ENCODE data around the gene ZNF74. TPM values are rescaled to one million over a fixed set of nuclear protein-coding genes. Genes with fewer than 3 reads are reported as not detected.
"Not testable (repeated sequence)": the region's sequence is repeated elsewhere in the genome, so short reads cannot be mapped to it uniquely, and the experiment has no call there.

The ZNF74 gene
- total RNA-seq, 1 experiment from 2014 or later, result 8.1 TPM

- intact Hi-C loops (cut with micrococcal nuclease; ENCODE audit: unreplicated experiment), result no loop called here
- Histone ChIP-seq H3K9me3 (ENCODE audit: insufficient read depth, low read depth) (no peaks in the 10 kb centered on the region), H3K9me2 (ENCODE audit: insufficient read depth) (no peaks in the 10 kb centered on the region), H3K36me3 (ENCODE audit: low read depth) (no peaks in the 10 kb centered on the region), H3K27ac (no peak overlapping the region), H3K79me2 (ENCODE audit: low read depth) (no peaks in the 10 kb centered on the region), H3K4me3 (no peak overlapping the region), H3F3A (ENCODE audit: insufficient read depth, low read depth) (no peaks in the 10 kb centered on the region), H2AFZ (no peak overlapping the region), H4K20me1 (ENCODE audit: insufficient read depth) (no peaks in the 10 kb centered on the region), H3K4me2 (no peak overlapping the region), H3K27me3 (ENCODE audit: insufficient read depth, low read depth) (no peaks in the 10 kb centered on the region), H3K4me1 (replicated peaks; ENCODE audit: insufficient read depth) (no peaks in the 10 kb centered on the region)
- ChIA-PET CTCF (no interaction called here), POLR2A (ENCODE audit: unreplicated experiment) (no interaction called here)
- DNase-seq, result no peak
- no TSS peak for BruUV-seq (replicated peaks)
- no peak for TF ChIP-seq EZH2 (IDR thresholded peaks at IDR 0.05; ENCODE audit: low read depth)
- no peak for TF ChIP-seq CTCF (conservative IDR thresholded peaks at IDR 0.05)
These were observed 13.9 kb downstream of the ZNF74 start for GRCh38 chr22:20407829-20408228.

GRCh38 chr22:20408891-20409290 lies 14.9 kb downstream of the ZNF74 start:
- Histone ChIP-seq H4K20me1 (ENCODE audit: insufficient read depth) (no peaks in the 10 kb centered on the region), H3K4me2 (no peak overlapping the region), H3F3A (ENCODE audit: insufficient read depth, low read depth) (no peaks in the 10 kb centered on the region), H3K36me3 (ENCODE audit: low read depth) (no peaks in the 10 kb centered on the region), H3K4me1 (replicated peaks; ENCODE audit: insufficient read depth) (no peaks in the 10 kb centered on the region), H3K4me3 (no peak overlapping the region), H3K27ac (no peak overlapping the region), H2AFZ (no peak overlapping the region), H3K9me2 (ENCODE audit: insufficient read depth) (no peaks in the 10 kb centered on the region), H3K9me3 (ENCODE audit: insufficient read depth, low read depth) (no peaks in the 10 kb centered on the region), H3K79me2 (ENCODE audit: low read depth) (no peaks in the 10 kb centered on the region), H3K27me3 (ENCODE audit: insufficient read depth, low read depth) (no peaks in the 10 kb centered on the region)
- POLR2A ChIA-PET (ENCODE audit: unreplicated experiment), result interaction anchor here (0.5 kb wide), 1 partner anchor 13 kb away, joined by 6 read pairs; no protein-coding TSS in a partner anchor
- no TSS peak for BruUV-seq (replicated peaks)
- intact Hi-C loops (cut with micrococcal nuclease; ENCODE audit: unreplicated experiment), result no loop called here
- TF ChIP-seq EZH2 (IDR thresholded peaks at IDR 0.05; ENCODE audit: low read depth) (no peak), CTCF (conservative IDR thresholded peaks at IDR 0.05) (no peak)
- no peak for DNase-seq
- CTCF ChIA-PET, result no interaction called here

GRCh38 chr22:20409385-20409784 lies 15.4 kb downstream of the ZNF74 start:
- H3K27ac ChIP-seq; H3K79me2 ChIP-seq (ENCODE audit: low read depth); intact Hi-C loops (cut with micrococcal nuclease; ENCODE audit: unreplicated experiment); H3K27me3 ChIP-seq (ENCODE audit: insufficient read depth, low read depth); H3K9me2 ChIP-seq (ENCODE audit: insufficient read depth); H2AFZ ChIP-seq; BruUV-seq (replicated peaks); H4K20me1 ChIP-seq (ENCODE audit: insufficient read depth); H3K4me2 ChIP-seq; H3F3A ChIP-seq (ENCODE audit: insufficient read depth, low read depth); H3K36me3 ChIP-seq (ENCODE audit: low read depth); DNase-seq; H3K4me3 ChIP-seq; POLR2A ChIA-PET (ENCODE audit: unreplicated experiment); H3K9me3 ChIP-seq (ENCODE audit: insufficient read depth, low read depth); H3K4me1 ChIP-seq (replicated peaks; ENCODE audit: insufficient read depth): not testable (repeated sequence)
- CTCF ChIA-PET, result interaction anchor here (0.6 kb wide), 1 partner anchor 450 kb away, joined by 3 read pairs; no protein-coding TSS in a partner anchor

GRCh38 chr22:20412474-20413216 lies 18.7 kb downstream of the ZNF74 start:
- no peak overlapping the region for H2AFZ ChIP-seq
- TF ChIP-seq CTCF (conservative IDR thresholded peaks at IDR 0.05) (no peak), EZH2 (IDR thresholded peaks at IDR 0.05; ENCODE audit: low read depth) (no peak)
- intact Hi-C loops (cut with micrococcal nuclease; ENCODE audit: unreplicated experiment), result no loop called here
- H3K79me2 ChIP-seq (ENCODE audit: low read depth), result no peaks in the 10 kb centered on the region
- H3K36me3 ChIP-seq (ENCODE audit: low read depth), result no peaks in the 10 kb centered on the region
- BruUV-seq (replicated peaks), result no TSS peak
- H3K9me3 ChIP-seq (ENCODE audit: insufficient read depth, low read depth), result no peaks in the 10 kb centered on the region
- no peak overlapping the region for H3K4me2 ChIP-seq
- no peak for DNase-seq
- ChIA-PET CTCF (no interaction called here), POLR2A (ENCODE audit: unreplicated experiment) (no interaction called here)
- no peaks in the 10 kb centered on the region for H3K9me2 ChIP-seq (ENCODE audit: insufficient read depth)
- no peaks in the 10 kb centered on the region for H4K20me1 ChIP-seq (ENCODE audit: insufficient read depth)
- no peak overlapping the region for H3K4me3 ChIP-seq
- no peak overlapping the region for H3K27ac ChIP-seq
- H3F3A ChIP-seq (ENCODE audit: insufficient read depth, low read depth), result no peaks in the 10 kb centered on the region
- no peaks in the 10 kb centered on the region for H3K27me3 ChIP-seq (ENCODE audit: insufficient read depth, low read depth)
- H3K4me1 ChIP-seq (replicated peaks; ENCODE audit: insufficient read depth), result no peaks in the 10 kb centered on the region

Measured in PC-9 (cell line).